NB4 (cell line): ENCODE results near the gene PRSS56.

Experiments used
- CTCF ChIP-seq: IDR thresholded peaks from one replicate; pipeline ENCODE4 v1.5.1; 2012; ENCODE audit warnings: low read depth, low read length
- MAX ChIP-seq: IDR thresholded peaks from 2 replicates; pipeline ENCODE4 v1.6.1; 2011; ENCODE audit warnings: low read depth, low read length
- POLR2A ChIP-seq: IDR thresholded peaks from 2 replicates; pipeline ENCODE4 v1.6.1; 2011; ENCODE audit warnings: mild to moderate bottlenecking; ENCODE audit not compliant: insufficient read length; ENCODE audit errors: extremely low read depth

GRCh38 chr2:232492963-232493700 is 27.1 kb upstream of the PRSS56 start:
- TF ChIP-seq CTCF = no peak
- TF ChIP-seq POLR2A = no peak
- TF ChIP-seq MAX = no peak
